Endothelial cell of umbilical vein (primary cell): ENCODE results near the gene VSIR. TPM values are rescaled to one million over a fixed set of nuclear protein-coding genes. Genes with fewer than 3 reads are reported as not detected.

Source experiments
- BruUV-seq: library from RNA; stranded (reverse); fragments of 400-500 nt; replicated peaks from 2 replicates; lab custom pipeline; 2021; lab: Mats Ljungman, UMichigan
- CTCF ChIA-PET: fragments of 300-600, 350-600 bp; sonication (Branson Sonifier 250); formaldehyde crosslinking; loops from one replicate; lab custom pipeline; 2021; ENCODE audit warnings: antibody characterized with exemption, inconsistent platforms; lab: Charles Lee
- POLR2A ChIA-PET: fragments of 300-600, 350-600 bp; sonication (Branson Sonifier 250); formaldehyde crosslinking; loops from one replicate; lab custom pipeline; 2021; ENCODE audit warnings: antibody characterized with exemption, inconsistent platforms; lab: Charles Lee
- DNase-seq: peaks from one replicate; pipeline ENCODE4 v3.0.0-alpha.2; 2011; ENCODE audit warnings: low read depth, low spot score
- FAIRE-seq: peaks from 2 replicates; lab custom pipeline; 2011; peaks lifted over from hg19 to GRCh38; lab: Jason Lieb, UNC
- H2AFZ ChIP-seq: 2 replicates; pipeline ENCODE4 v1.6.0; 2012; ENCODE audit warnings: low read depth, low read length, control low read depth, inconsistent platforms
- H3K27ac ChIP-seq: 2 replicates; pipeline ENCODE4 v1.5.1; 2011; ENCODE audit warnings: low read depth, mild to moderate bottlenecking, control low read depth, low read length, moderate library complexity; ENCODE audit not compliant: insufficient read depth
- H3K27me3 ChIP-seq, 2 experiments: 2 replicates each; pipeline versions ENCODE4 v1.6.0 to v1.6.1; 2011; ENCODE audit warnings: low read length in 2 of 2, mixed read lengths in 1 of 2; ENCODE audit not compliant: control insufficient read depth in 2 of 2, insufficient read depth in 2 of 2
- H3K36me3 ChIP-seq, 2 experiments: 2 replicates in 1 of 2; 3 replicates in 1 of 2; pipeline ENCODE4 v1.5.1; 2011; ENCODE audit warnings: low read length in 2 of 2, mild to moderate bottlenecking in 1 of 2, moderate library complexity in 1 of 2; ENCODE audit not compliant: control insufficient read depth in 2 of 2, insufficient read depth in 2 of 2; ENCODE audit errors: extremely low read depth in 1 of 2
- H3K4me1 ChIP-seq: 3 replicates; pipeline ENCODE4 v1.5.1; 2011; ENCODE audit warnings: mild to moderate bottlenecking, low read length; ENCODE audit not compliant: control insufficient read depth, insufficient read depth; ENCODE audit errors: extremely low read depth
- H3K4me2 ChIP-seq: 2 replicates; pipeline ENCODE4 v1.6.1; 2011; ENCODE audit warnings: low read length, control low read depth, mixed read lengths; ENCODE audit not compliant: insufficient read depth
- H3K4me3 ChIP-seq, 3 experiments: fragments of 200-600 bp in 1 of 3; sonication (generic), shearing (Covaris generic) in 1 of 3; replicated peaks in 1 of 3; 2 replicates each; pipeline ENCODE4 v1.5.1; 2011 to 2016; ENCODE audit warnings: control low read depth in 3 of 3, low read length in 3 of 3, mild to moderate bottlenecking in 2 of 3, inconsistent platforms in 1 of 3, low read depth in 1 of 3, moderate library complexity in 1 of 3; ENCODE audit not compliant: insufficient read depth in 1 of 3
- H3K79me2 ChIP-seq: 2 replicates; pipeline ENCODE4 v1.6.0; 2012; ENCODE audit warnings: low read length, inconsistent platforms; ENCODE audit not compliant: control insufficient read depth, insufficient read depth
- H3K9ac ChIP-seq: replicated peaks from 2 replicates; pipeline ENCODE3; 2011; ENCODE audit warnings: low read length, control low read depth; ENCODE audit not compliant: insufficient read depth; ENCODE audit errors: extremely low read depth
- H3K9me1 ChIP-seq: replicated peaks from 3 replicates; pipeline ENCODE4 v1.6.0; 2011; ENCODE audit warnings: mild to moderate bottlenecking, low read length; ENCODE audit not compliant: control insufficient read depth, insufficient read depth; ENCODE audit errors: extremely low read depth
- H3K9me3 ChIP-seq: replicated peaks from 2 replicates; pipeline ENCODE4 v1.5.1; 2012; ENCODE audit warnings: low read length, inconsistent platforms; ENCODE audit not compliant: control insufficient read depth, insufficient read depth
- H4K20me1 ChIP-seq: replicated peaks from 2 replicates; pipeline ENCODE3; 2011; ENCODE audit warnings: mild to moderate bottlenecking, low read length; ENCODE audit not compliant: control insufficient read depth, insufficient read depth; ENCODE audit errors: extremely low read depth
- CTCF ChIP-seq, 2 donors: IDR thresholded peaks; 1 replicate in 1 of 2; 2 replicates in 1 of 2; pipeline ENCODE4 v1.5.1; 2011; ENCODE audit warnings: low read length in 2 of 2, mild to moderate bottlenecking in 2 of 2, moderate library complexity in 2 of 2, control low read depth in 1 of 2, inconsistent platforms in 1 of 2, low read depth in 1 of 2; ENCODE audit not compliant: insufficient read depth in 1 of 2; ENCODE audit errors: extremely low read depth in 1 of 2
- FOS ChIP-seq: IDR thresholded peaks from 2 replicates; pipeline ENCODE4 v1.6.1; 2011; ENCODE audit warnings: mild to moderate bottlenecking, low read length, moderate library complexity, borderline replicate concordance; ENCODE audit not compliant: insufficient read depth
- GATA2 ChIP-seq: IDR thresholded peaks from 2 replicates; pipeline ENCODE4 v1.7.0; 2011; ENCODE audit warnings: low read depth, mild to moderate bottlenecking, moderate library complexity, mixed read lengths, low read length; ENCODE audit not compliant: insufficient read length, insufficient read depth
- JUN ChIP-seq: IDR thresholded peaks from 2 replicates; pipeline ENCODE4 v1.6.1; 2011; ENCODE audit warnings: borderline replicate concordance, low read depth; ENCODE audit not compliant: insufficient read length, insufficient read depth
- POLR2A ChIP-seq: IDR thresholded peaks from 2 replicates; pipeline ENCODE4 v1.6.1; 2012; ENCODE audit warnings: low read depth, mild to moderate bottlenecking, control low read depth, low read length
- dilution Hi-C: fragments of 300-500 bp; cut with MboI; formaldehyde crosslinking; loops from one replicate; pipeline ENCODE4 v1.15.0; 2019; ENCODE audit warnings: low sequenced_read_pairs; ENCODE audit not compliant: extremely low pct_ligation_motif_present
- intact Hi-C: fragments of 100-400 bp; cut with micrococcal nuclease; formaldehyde crosslinking; loops from one replicate; pipeline ENCODE4 v1.10.0; 2022
- polyA plus RNA-seq, 4 experiments: library from polyadenylated mRNA; depleted of rRNA in 3 of 4; stranded (reverse) in 3 of 4; unstranded in 1 of 4; fragments of >200 nt; gene quantifications; 2 replicates each; pipeline versions ENCODE4 v1.2.1 to v1.2.3, GENCODE V29; 2011 to 2012; ENCODE audit warnings: missing spikeins in 1 of 4
- total RNA-seq: library from RNA; stranded (reverse); gene quantifications from 2 replicates; pipeline ENCODE4 v1.2.3, GENCODE V29; 2021

The VSIR gene
- total and polyA plus RNA-seq, 2 donors (not counting 3 experiments of a cell fraction or from before 2014, with no cell fraction given) = 4.9 to 6.3 TPM

- ChIA-PET CTCF (interaction anchor here (0.9 to 2.5 kb wide), 5 partner anchors 9 to 86 kb away, joined by 3 to 15 read pairs (median 3); partner anchors contain the start of gene VSIR), POLR2A (no interaction called here)
- Histone ChIP-seq H3K4me3 (no peak overlapping the region), H3K9me1 (no peaks in the 10 kb centered on the region), H3K4me1 (peaks cover 3% of the 10 kb centered on the region), H3K36me3 (no peaks in the 10 kb centered on the region), H3K27me3 (no peaks in the 10 kb centered on the region), H3K9ac (no peak overlapping the region), H4K20me1 (no peaks in the 10 kb centered on the region), H3K9me3 (no peaks in the 10 kb centered on the region), H3K27ac (no peak overlapping the region), H2AFZ (no peak overlapping the region), H3K79me2 (no peaks in the 10 kb centered on the region), H3K4me2 (no peak overlapping the region)
- DNase-seq (peak; percentile 67), FAIRE-seq (peak; percentile 75)
- dilution Hi-C loops (no loop called here), intact Hi-C loops (loop anchor here (2.0 to 10.0 kb wide), 4 partner anchors 41 to 169 kb away; partner anchors contain the start of gene VSIR)
- TF ChIP-seq CTCF (IDR thresholded peaks at IDR 0.05; ENCODE audit: extremely low read depth in 1 of 2, insufficient read depth in 1 of 2, low read depth in 1 of 2, low read length in 2 of 2) = peak; percentile 34 to 51
- TF ChIP-seq JUN = peak; percentile 28
- no peak for TF ChIP-seq POLR2A
- no peak for TF ChIP-seq FOS
- peak; percentile 91 for TF ChIP-seq GATA2
- no TSS peak for BruUV-seq
Measured at GRCh38 chr10:71725998-71726579, 47.2 kb downstream of the VSIR start.
